Stimulated activated CD8-positive, alpha-beta memory T cell treated with anti-CD3 and anti-CD28 coated beads, Interleukin-4, amount 100 ng/mL, for 4 hours (primary cell): ENCODE results near the gene RIN3.

ENCODE experiments used
- DNase-seq, 2 donors: peaks; one replicate each; pipeline ENCODE4 v3.0.0-alpha.2; 2020; ENCODE audit warnings: low read depth in 2 of 2, low spot score in 1 of 2

The RIN3 gene

GRCh38 chr14:92597906-92598905 lies 84.6 kb downstream of the RIN3 start:
- no peak for DNase-seq

- DNase-seq, result no peak
Observed at GRCh38 chr14:92599811-92600210, 86.2 kb downstream of the RIN3 start.

GRCh38 chr14:92600318-92601053 lies 86.9 kb downstream of the RIN3 start:
- no peak for DNase-seq

GRCh38 chr14:92601131-92601710 lies 87.6 kb downstream of the RIN3 start:
- DNase-seq, result no peak

GRCh38 chr14:92601757-92602417 lies 88.3 kb downstream of the RIN3 start:
- DNase-seq, result no peak

- DNase-seq, result no peak
Observed at GRCh38 chr14:92603309-92604242, 90.0 kb downstream of the RIN3 start.

- DNase-seq, result no peak
Observed at GRCh38 chr14:92605274-92605940, 91.8 kb downstream of the RIN3 start.

- no peak for DNase-seq
Observed at GRCh38 chr14:92607251-92607650, 93.7 kb downstream of the RIN3 start.

GRCh38 chr14:92607702-92608429 lies 94.3 kb downstream of the RIN3 start:
- DNase-seq, result no peak

GRCh38 chr14:92609955-92610354 lies 96.4 kb downstream of the RIN3 start:
- DNase-seq, result no peak

GRCh38 chr14:92610849-92611271 lies 97.3 kb downstream of the RIN3 start:
- DNase-seq, result no peak

- peak; percentile 29 to 46 for DNase-seq
Observed at GRCh38 chr14:92613008-92613658, 99.6 kb downstream of the RIN3 start.

GRCh38 chr14:92613681-92614260 lies 100.2 kb downstream of the RIN3 start:
- DNase-seq, result no peak

- peak; percentile 44 to 59 for DNase-seq
Observed at GRCh38 chr14:92615451-92615850, 101.9 kb downstream of the RIN3 start.

GRCh38 chr14:92616178-92616577 lies 102.6 kb downstream of the RIN3 start:
- no peak for DNase-seq

- no peak for DNase-seq
Observed at GRCh38 chr14:92617581-92617980, 104.0 kb downstream of the RIN3 start.

- DNase-seq, result no peak
Observed at GRCh38 chr14:92619671-92620456, 106.3 kb downstream of the RIN3 start.
